HepG2 (cell line): ENCODE data around the gene IGFALS. TPM values are rescaled to one million over a fixed set of nuclear protein-coding genes. Genes with fewer than 3 reads are reported as not detected.

ENCODE experiments used
- ATAC-seq: fragments of 200-7000 bp; cut with Tn5 transposase; 3 replicates; pipeline ENCODE4 v1.9.1; 2020; ENCODE audit warnings: mild to moderate bottlenecking, moderate library complexity
- BruUV-seq: library from RNA; stranded (reverse); fragments of 400-500 nt; replicated peaks from 2 replicates; lab custom pipeline; 2021; lab: Mats Ljungman, UMichigan
- CTCF ChIA-PET: fragments of 300-600 bp; formaldehyde crosslinking; extraction: SDS; loops from one replicate; lab custom pipeline; 2021; ENCODE audit warnings: low total read pairs, inconsistent platforms, low intra/inter-chr PET ratio; lab: Yijun Ruan, JAX
- POLR2A ChIA-PET: fragments of 350-600 bp; sonication (Branson Sonifier 250); formaldehyde crosslinking; loops from one replicate; lab custom pipeline; 2020; ENCODE audit warnings: antibody characterized with exemption, inconsistent platforms; lab: Yijun Ruan, JAX
- DNase-seq: peaks from one replicate; pipeline ENCODE4 v3.0.0-alpha.2; 2015; ENCODE audit warnings: low spot score
- FAIRE-seq: peaks from 3 replicates; lab custom pipeline; 2011; peaks lifted over from hg19 to GRCh38; lab: Jason Lieb, UNC
- H2AFZ ChIP-seq: one replicate; pipeline ENCODE4 v1.6.1; 2011; ENCODE audit warnings: low read length, inconsistent platforms
- H3K27ac ChIP-seq: fragments of 300-600 bp; 3 replicates; pipeline ENCODE4 v1.8.0; 2011; ENCODE audit warnings: mixed run types, mild to moderate bottlenecking, mixed read lengths, low read length, inconsistent platforms; ENCODE audit not compliant: insufficient read depth; ENCODE audit errors: extremely low read length
- H3K27me3 ChIP-seq, 2 experiments: fragments of 200-600 bp in 1 of 2; 2 replicates in 1 of 2; 3 replicates in 1 of 2; pipeline versions ENCODE4 v1.6.0 to v1.8.0; 2011; ENCODE audit warnings: low read length in 2 of 2, mild to moderate bottlenecking in 2 of 2, moderate library complexity in 2 of 2, inconsistent platforms in 1 of 2; ENCODE audit not compliant: insufficient read depth in 2 of 2, control insufficient read depth in 1 of 2
- H3K36me3 ChIP-seq, 2 experiments: fragments of 200-600 bp in 1 of 2; replicated peaks in 1 of 2; 2 replicates in 1 of 2; 3 replicates in 1 of 2; pipeline versions ENCODE4 v1.5.1 to v1.8.0; 2011; ENCODE audit warnings: low read length in 2 of 2, inconsistent platforms in 1 of 2; ENCODE audit not compliant: insufficient read depth in 2 of 2, control insufficient read depth in 1 of 2
- H3K4me1 ChIP-seq: 2 replicates; pipeline ENCODE4 v1.5.1; 2012; ENCODE audit warnings: low read length, inconsistent platforms; ENCODE audit not compliant: insufficient read depth
- H3K4me2 ChIP-seq: 2 replicates; pipeline ENCODE4 v1.6.0; 2011; ENCODE audit warnings: low read depth, low read length, inconsistent platforms
- H3K4me3 ChIP-seq, 3 experiments: fragments of 200-600 bp in 1 of 3; sonication (generic), shearing (Covaris generic) in 1 of 3; replicated peaks in 1 of 3; 2 replicates each; pipeline ENCODE4 v1.5.1; 2011 to 2016; ENCODE audit warnings: low read length in 3 of 3, inconsistent platforms in 2 of 3, low read depth in 2 of 3, mild to moderate bottlenecking in 2 of 3, control low read depth in 1 of 3, mixed read lengths in 1 of 3; ENCODE audit not compliant: insufficient read depth in 1 of 3
- H3K79me2 ChIP-seq: one replicate; pipeline ENCODE4 v1.6.1; 2011; ENCODE audit warnings: low read length, inconsistent platforms; ENCODE audit not compliant: insufficient read depth
- H3K9ac ChIP-seq: 2 replicates; pipeline ENCODE4 v1.6.0; 2011; ENCODE audit warnings: mild to moderate bottlenecking, low read depth, low read length, inconsistent platforms; ENCODE audit not compliant: insufficient read depth
- H3K9me3 ChIP-seq: 2 replicates; pipeline ENCODE4 v1.5.1; 2012; ENCODE audit warnings: mild to moderate bottlenecking, low read length
- H4K20me1 ChIP-seq: 2 replicates; pipeline ENCODE4 v1.6.0; 2011; ENCODE audit warnings: inconsistent platforms, mild to moderate bottlenecking, low read length, moderate library complexity; ENCODE audit not compliant: insufficient read depth
- ARNT ChIP-seq: fragments of 450-650 bp; IDR thresholded peaks from 2 replicates; pipeline ENCODE4 v1.6.1; 2017
- ASH2L ChIP-seq: fragments of 300-600, 200-600 bp; sonication (generic); IDR thresholded peaks from 2 replicates; pipeline ENCODE4 v1.7.0; 2017; ENCODE audit warnings: low read depth, mild to moderate bottlenecking, moderate library complexity, mixed read lengths, low read length; ENCODE audit not compliant: insufficient read length
- CENPT ChIP-seq: sonication (generic); formaldehyde crosslinking; IDR thresholded peaks from 2 replicates; pipeline ENCODE4 v1.8.0; 2022; ENCODE audit warnings: low read depth, mild to moderate bottlenecking, moderate library complexity, missing genetic modification reagents
- ELF4 ChIP-seq: sonication (generic); formaldehyde crosslinking; IDR thresholded peaks from 2 replicates; pipeline ENCODE4 v1.5.0; 2020; ENCODE audit warnings: missing genetic modification reagents, mild to moderate bottlenecking, moderate library complexity, borderline replicate concordance
- HDAC2 ChIP-seq: sonication (generic); formaldehyde crosslinking; IDR thresholded peaks from 2 replicates; pipeline ENCODE4 v1.4.0; 2020; ENCODE audit warnings: missing genetic modification reagents
- JDP2 ChIP-seq: sonication (generic); formaldehyde crosslinking; IDR thresholded peaks from 2 replicates; pipeline ENCODE4 v1.8.1; 2022; ENCODE audit warnings: missing genetic modification reagents, borderline replicate concordance
- KMT2A ChIP-seq: sonication (generic); formaldehyde crosslinking; IDR thresholded peaks from 2 replicates; pipeline ENCODE4 v1.4.0; 2020; ENCODE audit warnings: missing genetic modification reagents
- MTA1 ChIP-seq: sonication (generic); formaldehyde crosslinking; IDR thresholded peaks from 2 replicates; pipeline ENCODE4 v1.4.0; 2020; ENCODE audit warnings: missing genetic modification reagents, mild to moderate bottlenecking, borderline replicate concordance
- REST ChIP-seq, 2 experiments: IDR thresholded peaks; 2 replicates each; pipeline ENCODE4 v1.6.1; 2011 to 2012; ENCODE audit warnings: low read length in 2 of 2, borderline replicate concordance in 1 of 2, low read depth in 1 of 2, mild to moderate bottlenecking in 1 of 2, moderate library complexity in 1 of 2
- TGIF2 ChIP-seq: IDR thresholded peaks from 2 replicates; pipeline ENCODE4 v1.6.1; 2016; ENCODE audit warnings: control low read depth, missing compliant biosample characterization
- TIGD3 ChIP-seq: sonication (generic); formaldehyde crosslinking; IDR thresholded peaks from 2 replicates; pipeline ENCODE4 v1.5.1; 2020; ENCODE audit warnings: mild to moderate bottlenecking, missing genetic modification reagents, borderline replicate concordance
- ZNF276 ChIP-seq: sonication (generic); formaldehyde crosslinking; IDR thresholded peaks from 2 replicates; pipeline ENCODE4 v1.4.0; 2020; ENCODE audit warnings: mild to moderate bottlenecking, low read depth, missing genetic modification reagents
- ZNF775 ChIP-seq: sonication (generic); formaldehyde crosslinking; IDR thresholded peaks from 2 replicates; pipeline ENCODE4 v1.4.0; 2020; ENCODE audit warnings: missing genetic modification reagents, mild to moderate bottlenecking, moderate library complexity, borderline replicate concordance
- ZNF800 ChIP-seq: sonication (generic); formaldehyde crosslinking; IDR thresholded peaks from 2 replicates; pipeline ENCODE4 v1.4.0; 2020; ENCODE audit warnings: missing genetic modification reagents
- ZSCAN12 ChIP-seq: sonication (generic); formaldehyde crosslinking; IDR thresholded peaks from 2 replicates; pipeline ENCODE4 v1.9.0; 2021; ENCODE audit warnings: mild to moderate bottlenecking, missing genetic modification reagents
- ZSCAN22 ChIP-seq: sonication (generic); formaldehyde crosslinking; IDR thresholded peaks from 2 replicates; pipeline ENCODE4 v1.4.0; 2020; ENCODE audit warnings: mild to moderate bottlenecking, missing genetic modification reagents
- WGBS: methylation state at CpG from one replicate; pipeline ENCODE4 v1.1.6; 2017; ENCODE audit warnings: low lambda C conversion rate; 5-methylcytosine and 5-hydroxymethylcytosine counted together
- in situ Hi-C: cut with HindIII; loops from 2 replicates; pipeline ENCODE4 v1.10.0; 2017; ENCODE audit warnings: low pct_unique_long_range_greater_than_20kb; ENCODE audit not compliant: extremely low pct_ligation_motif_present
- intact Hi-C: fragments of 100-400 bp; cut with micrococcal nuclease; formaldehyde crosslinking; loops from one replicate; pipeline ENCODE4 v1.10.0; 2022; ENCODE audit not compliant: unreplicated experiment
- polyA plus RNA-seq, 8 experiments: library from polyadenylated mRNA; depleted of rRNA in 3 of 8; stranded (reverse) in 7 of 8; unstranded in 1 of 8; fragments of >200 nt; fragmentation: Illumina TruSeq in 4 of 8; extraction: Trizol in 4 of 8; gene quantifications; 2 replicates each; pipeline versions ENCODE4 v1.2.1 to v1.2.3, GENCODE V29; 2011 to 2016; ENCODE audit warnings: low read depth in 4 of 8, missing spikeins in 1 of 8, mixed read lengths in 1 of 8; ENCODE audit not compliant: insufficient read depth in 1 of 8
- total RNA-seq, 5 experiments: library from RNA; depleted of rRNA; stranded (reverse); fragments of >200 nt; fragmentation: Illumina TruSeq; extraction: Trizol; gene quantifications; 2 replicates each; pipeline ENCODE4 v1.2.3, GENCODE V29; 2016; ENCODE audit warnings: low read depth in 1 of 5

The IGFALS gene
- total and polyA plus RNA-seq, 2 of the 13 experiments (the other 11 are each of a cell fraction or from before 2014, with no cell fraction given): 0.34 to 2.4 TPM

- Histone ChIP-seq H3K27ac (no peak overlapping the region), H3K4me1 (peaks cover 27% of the 10 kb centered on the region)
These were observed 14.2 kb downstream of the IGFALS start for GRCh38 chr16:1779234-1779701.

More at GRCh38 chr16:1779234-1779701, 14.2 kb downstream of the IGFALS start:
- H3K4me2 ChIP-seq: no peak overlapping the region
- FAIRE-seq (no peak), ATAC-seq (no peak), DNase-seq (no peak)
- peaks cover 20% of the 10 kb centered on the region for H3K79me2 ChIP-seq
- H3K36me3 ChIP-seq: peaks cover 5 to 13% of the 10 kb centered on the region in 2 experiments; a peak in 3 of 5 replicates
- peaks cover 4% of the 10 kb centered on the region; the same call in 1 of the 2 replicates for H4K20me1 ChIP-seq
- H2AFZ ChIP-seq: no peak overlapping the region
- WGBS: 98% methylated on average over 5 of the region's 8 CpGs
- H3K4me3 ChIP-seq: no peak overlapping the region
- BruUV-seq: no TSS peak
- peaks cover 0 to 2% of the 10 kb centered on the region in 2 experiments; a peak in 2 of 5 replicates for H3K27me3 ChIP-seq
- CTCF ChIA-PET: no interaction called here
- TF ChIP-seq HDAC2 (no peak), ZNF775 (no peak), ZNF800 (CRISPR knock-in tag) (no peak), ARNT (no peak), ZNF276 (CRISPR knock-in tag) (no peak), MTA1 (CRISPR knock-in tag) (no peak), CENPT (CRISPR knock-in tag) (no peak), REST (IDR thresholded peaks at IDR 0.05; ENCODE audit: borderline replicate concordance in 1 of 2, low read depth in 1 of 2, low read length in 2 of 2) (no peak), ELF4 (CRISPR knock-in tag) (no peak), TGIF2 (CRISPR knock-in tag) (no peak), ZSCAN22 (CRISPR knock-in tag) (no peak), ZSCAN12 (CRISPR knock-in tag) (no peak), TIGD3 (CRISPR knock-in tag) (no peak), KMT2A (CRISPR knock-in tag) (no peak), JDP2 (CRISPR knock-in tag) (no peak), ASH2L (no peak)
- in situ Hi-C loops (no loop called here), intact Hi-C loops (no loop called here)
- H3K9me3 ChIP-seq: no peaks in the 10 kb centered on the region
- POLR2A ChIA-PET: interaction anchor here (1.3 to 1.6 kb wide), 3 partner anchors 45 to 161 kb away, joined by 3 to 4 read pairs (median 4); no protein-coding TSS in a partner anchor
- no peak overlapping the region for H3K9ac ChIP-seq
